Liver (tissue), 3 donors: Measurements from ENCODE around the gene TRIP12.

Source experiments
- ATF3 ChIP-seq: IDR thresholded peaks from 2 replicates; pipeline ENCODE4 v1.6.1; 2016; ENCODE audit warnings: antibody characterized with exemption
- EGR1 ChIP-seq, 2 donors: IDR thresholded peaks; 2 replicates each; pipeline ENCODE4 v1.6.1; 2016 to 2018; ENCODE audit warnings: antibody characterized with exemption in 2 of 2, low read depth in 2 of 2
- FOXA1 ChIP-seq: IDR thresholded peaks from 2 replicates; pipeline ENCODE4 v1.6.1; 2016; ENCODE audit warnings: antibody characterized with exemption
- GABPA ChIP-seq, 2 donors: IDR thresholded peaks in 1 of 2; conservative IDR thresholded peaks in 1 of 2; 2 replicates each; pipeline ENCODE4 v1.6.1; 2016; ENCODE audit warnings: antibody characterized with exemption in 2 of 2, mild to moderate bottlenecking in 1 of 2, moderate library complexity in 1 of 2
- JUND ChIP-seq, 2 donors: IDR thresholded peaks; 2 replicates each; pipeline ENCODE4 v1.6.1; 2016; ENCODE audit warnings: antibody characterized with exemption in 2 of 2
- MAX ChIP-seq: IDR thresholded peaks from 2 replicates; pipeline ENCODE4 v1.6.1; 2016; ENCODE audit warnings: antibody characterized with exemption
- NR2F2 ChIP-seq: IDR thresholded peaks from 2 replicates; pipeline ENCODE4 v1.6.1; 2016; ENCODE audit warnings: antibody characterized with exemption
- RAD21 ChIP-seq, 2 donors: IDR thresholded peaks; 2 replicates each; pipeline ENCODE4 v1.6.1; 2016; ENCODE audit warnings: antibody characterized with exemption in 2 of 2, mild to moderate bottlenecking in 2 of 2
- RXRA ChIP-seq, 2 donors: IDR thresholded peaks; 2 replicates each; pipeline ENCODE4 v1.6.1; 2017 to 2018; ENCODE audit warnings: antibody characterized with exemption in 2 of 2, mild to moderate bottlenecking in 1 of 2
- SP1 ChIP-seq: IDR thresholded peaks from 2 replicates; pipeline ENCODE4 v1.6.1; 2018; ENCODE audit warnings: antibody characterized with exemption, mild to moderate bottlenecking
- TAF1 ChIP-seq: conservative IDR thresholded peaks from 2 replicates; pipeline ENCODE4 v1.6.1; 2016; ENCODE audit warnings: antibody characterized with exemption, mild to moderate bottlenecking
- YY1 ChIP-seq: IDR thresholded peaks from 2 replicates; pipeline ENCODE4 v1.6.1; 2016; ENCODE audit warnings: antibody characterized with exemption, mild to moderate bottlenecking
- TF ChIP-seq, protein P1 (sequence below): fragments of 150-350 bp; IDR thresholded peaks from 2 replicates; pipeline ENCODE4 v1.5.1; 2017; ENCODE audit warnings: improper control_type of control experiment, low read depth, low read length; ENCODE audit not compliant: missing input control
- TF ChIP-seq, protein P2 (sequence below): IDR thresholded peaks from 2 replicates; pipeline ENCODE4 v1.6.1; 2016; ENCODE audit warnings: antibody characterized with exemption, mild to moderate bottlenecking
- donor health status: healthy.
- donor health status: healthy.

GRCh38 chr2:229849073-229849472 is 72.7 kb downstream of the TRIP12 start:
- TF ChIP-seq, protein P1, sequence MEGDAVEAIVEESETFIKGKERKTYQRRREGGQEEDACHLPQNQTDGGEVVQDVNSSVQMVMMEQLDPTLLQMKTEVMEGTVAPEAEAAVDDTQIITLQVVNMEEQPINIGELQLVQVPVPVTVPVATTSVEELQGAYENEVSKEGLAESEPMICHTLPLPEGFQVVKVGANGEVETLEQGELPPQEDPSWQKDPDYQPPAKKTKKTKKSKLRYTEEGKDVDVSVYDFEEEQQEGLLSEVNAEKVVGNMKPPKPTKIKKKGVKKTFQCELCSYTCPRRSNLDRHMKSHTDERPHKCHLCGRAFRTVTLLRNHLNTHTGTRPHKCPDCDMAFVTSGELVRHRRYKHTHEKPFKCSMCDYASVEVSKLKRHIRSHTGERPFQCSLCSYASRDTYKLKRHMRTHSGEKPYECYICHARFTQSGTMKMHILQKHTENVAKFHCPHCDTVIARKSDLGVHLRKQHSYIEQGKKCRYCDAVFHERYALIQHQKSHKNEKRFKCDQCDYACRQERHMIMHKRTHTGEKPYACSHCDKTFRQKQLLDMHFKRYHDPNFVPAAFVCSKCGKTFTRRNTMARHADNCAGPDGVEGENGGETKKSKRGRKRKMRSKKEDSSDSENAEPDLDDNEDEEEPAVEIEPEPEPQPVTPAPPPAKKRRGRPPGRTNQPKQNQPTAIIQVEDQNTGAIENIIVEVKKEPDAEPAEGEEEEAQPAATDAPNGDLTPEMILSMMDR = no peak
- TF ChIP-seq YY1 (no peak), GABPA (IDR thresholded peaks at IDR 0.05 in 1 of 2, conservative IDR thresholded peaks at IDR 0.05 in 1 of 2) (no peak), JUND (IDR thresholded peaks at IDR 0.05) (no peak), MAX (no peak), ATF3 (no peak), NR2F2 (no peak), SP1 (no peak), EGR1 (IDR thresholded peaks at IDR 0.05; ENCODE audit: low read depth in 2 of 2) (no peak), RAD21 (IDR thresholded peaks at IDR 0.05) (no peak), RXRA (IDR thresholded peaks at IDR 0.05) (no peak), FOXA1 (no peak), TAF1 (no peak)
- TF ChIP-seq, protein P2, sequence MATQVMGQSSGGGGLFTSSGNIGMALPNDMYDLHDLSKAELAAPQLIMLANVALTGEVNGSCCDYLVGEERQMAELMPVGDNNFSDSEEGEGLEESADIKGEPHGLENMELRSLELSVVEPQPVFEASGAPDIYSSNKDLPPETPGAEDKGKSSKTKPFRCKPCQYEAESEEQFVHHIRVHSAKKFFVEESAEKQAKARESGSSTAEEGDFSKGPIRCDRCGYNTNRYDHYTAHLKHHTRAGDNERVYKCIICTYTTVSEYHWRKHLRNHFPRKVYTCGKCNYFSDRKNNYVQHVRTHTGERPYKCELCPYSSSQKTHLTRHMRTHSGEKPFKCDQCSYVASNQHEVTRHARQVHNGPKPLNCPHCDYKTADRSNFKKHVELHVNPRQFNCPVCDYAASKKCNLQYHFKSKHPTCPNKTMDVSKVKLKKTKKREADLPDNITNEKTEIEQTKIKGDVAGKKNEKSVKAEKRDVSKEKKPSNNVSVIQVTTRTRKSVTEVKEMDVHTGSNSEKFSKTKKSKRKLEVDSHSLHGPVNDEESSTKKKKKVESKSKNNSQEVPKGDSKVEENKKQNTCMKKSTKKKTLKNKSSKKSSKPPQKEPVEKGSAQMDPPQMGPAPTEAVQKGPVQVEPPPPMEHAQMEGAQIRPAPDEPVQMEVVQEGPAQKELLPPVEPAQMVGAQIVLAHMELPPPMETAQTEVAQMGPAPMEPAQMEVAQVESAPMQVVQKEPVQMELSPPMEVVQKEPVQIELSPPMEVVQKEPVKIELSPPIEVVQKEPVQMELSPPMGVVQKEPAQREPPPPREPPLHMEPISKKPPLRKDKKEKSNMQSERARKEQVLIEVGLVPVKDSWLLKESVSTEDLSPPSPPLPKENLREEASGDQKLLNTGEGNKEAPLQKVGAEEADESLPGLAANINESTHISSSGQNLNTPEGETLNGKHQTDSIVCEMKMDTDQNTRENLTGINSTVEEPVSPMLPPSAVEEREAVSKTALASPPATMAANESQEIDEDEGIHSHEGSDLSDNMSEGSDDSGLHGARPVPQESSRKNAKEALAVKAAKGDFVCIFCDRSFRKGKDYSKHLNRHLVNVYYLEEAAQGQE = no peak
